ENCODE results near the gene MRPL54. TPM values are rescaled to one million over a fixed set of nuclear protein-coding genes. Genes with fewer than 3 reads are reported as not detected.

MRPL54 gene
- total and polyA plus RNA-seq, 2 donors (not counting 1 experiment from before 2014, with no cell fraction given), result 29.7 to 45.4 TPM

- DNase-seq (ENCODE audit: low read depth in 2 of 2), result no peak
- Histone ChIP-seq H3K4me1 (ENCODE audit: control insufficient read depth, extremely low read depth, insufficient read depth, low read length) (no peaks in the 10 kb centered on the region), H3K4me2 (ENCODE audit: extremely low read depth, insufficient read depth, low read length) (no peak overlapping the region), H3K9me3 (ENCODE audit: control insufficient read depth, insufficient read depth, low read depth, low read length) (no peaks in the 10 kb centered on the region), H3K79me2 (ENCODE audit: control insufficient read depth, insufficient read depth, low read length) (no peaks in the 10 kb centered on the region), H4K20me1 (ENCODE audit: control insufficient read depth, extremely low read depth, insufficient read depth, low read length) (no peaks in the 10 kb centered on the region), H2AFZ (ENCODE audit: low read length) (no peak overlapping the region), H3K27me3 (ENCODE audit: control insufficient read depth, insufficient read depth, low read length) (no peaks in the 10 kb centered on the region), H3K9ac (ENCODE audit: insufficient read depth, low read length) (no peak overlapping the region), H3K36me3 (ENCODE audit: control insufficient read depth, insufficient read depth, low read length) (no peaks in the 10 kb centered on the region), H3K27ac (ENCODE audit: insufficient read depth, low read length) (no peak overlapping the region), H3K4me3 (replicated peaks in 1 of 4; ENCODE audit: control extremely low read depth in 1 of 4, insufficient read depth in 1 of 4, low read depth in 3 of 4, low read length in 4 of 4) (no peak overlapping the region)
- no peak for TF ChIP-seq EZH2 (IDR thresholded peaks at IDR 0.05; ENCODE audit: low read length, missing control alignments)
- TF ChIP-seq CTCF (conservative IDR thresholded peaks at IDR 0.05 in 1 of 2, IDR thresholded peaks at IDR 0.05 in 1 of 2; ENCODE audit: low read depth in 1 of 2, low read length in 2 of 2), result no peak
These were observed 22.1 kb upstream of the MRPL54 start for GRCh38 chr19:3740431-3740830.

GRCh38 chr19:3743486-3743885 is 19.0 kb upstream of the MRPL54 start:
- no peak overlapping the region for H3K9ac ChIP-seq (ENCODE audit: insufficient read depth, low read length)
- H2AFZ ChIP-seq (ENCODE audit: low read length), result no peak overlapping the region
- no peaks in the 10 kb centered on the region for H3K4me1 ChIP-seq (ENCODE audit: control insufficient read depth, extremely low read depth, insufficient read depth, low read length)
- H3K36me3 ChIP-seq (ENCODE audit: control insufficient read depth, insufficient read depth, low read length), result no peaks in the 10 kb centered on the region
- H3K27ac ChIP-seq (ENCODE audit: insufficient read depth, low read length), result no peak overlapping the region
- H3K4me2 ChIP-seq (ENCODE audit: extremely low read depth, insufficient read depth, low read length), result no peak overlapping the region
- TF ChIP-seq CTCF (conservative IDR thresholded peaks at IDR 0.05 in 1 of 2, IDR thresholded peaks at IDR 0.05 in 1 of 2; ENCODE audit: low read depth in 1 of 2, low read length in 2 of 2) (no peak), EZH2 (IDR thresholded peaks at IDR 0.05; ENCODE audit: low read length, missing control alignments) (no peak)
- no peaks in the 10 kb centered on the region for H3K27me3 ChIP-seq (ENCODE audit: control insufficient read depth, insufficient read depth, low read length)
- no peaks in the 10 kb centered on the region for H4K20me1 ChIP-seq (ENCODE audit: control insufficient read depth, extremely low read depth, insufficient read depth, low read length)
- no peak for DNase-seq (ENCODE audit: low read depth in 2 of 2)
- no peaks in the 10 kb centered on the region for H3K79me2 ChIP-seq (ENCODE audit: control insufficient read depth, insufficient read depth, low read length)
- no peak overlapping the region for H3K4me3 ChIP-seq (replicated peaks in 1 of 4; ENCODE audit: control extremely low read depth in 1 of 4, insufficient read depth in 1 of 4, low read depth in 3 of 4, low read length in 4 of 4)
- no peaks in the 10 kb centered on the region for H3K9me3 ChIP-seq (ENCODE audit: control insufficient read depth, insufficient read depth, low read depth, low read length)

- TF ChIP-seq CTCF (conservative IDR thresholded peaks at IDR 0.05 in 1 of 2, IDR thresholded peaks at IDR 0.05 in 1 of 2; ENCODE audit: low read depth in 1 of 2, low read length in 2 of 2) (no peak), EZH2 (IDR thresholded peaks at IDR 0.05; ENCODE audit: low read length, missing control alignments) (no peak)
- Histone ChIP-seq H3K9me3 (ENCODE audit: control insufficient read depth, insufficient read depth, low read depth, low read length) (no peaks in the 10 kb centered on the region), H3K36me3 (ENCODE audit: control insufficient read depth, insufficient read depth, low read length) (peaks cover 1% of the 10 kb centered on the region), H3K4me1 (ENCODE audit: control insufficient read depth, extremely low read depth, insufficient read depth, low read length) (no peaks in the 10 kb centered on the region), H3K79me2 (ENCODE audit: control insufficient read depth, insufficient read depth, low read length) (no peaks in the 10 kb centered on the region), H3K27ac (ENCODE audit: insufficient read depth, low read length) (no peak overlapping the region), H3K27me3 (ENCODE audit: control insufficient read depth, insufficient read depth, low read length) (no peaks in the 10 kb centered on the region), H3K9ac (ENCODE audit: insufficient read depth, low read length) (no peak overlapping the region), H3K4me2 (ENCODE audit: extremely low read depth, insufficient read depth, low read length) (no peak overlapping the region), H4K20me1 (ENCODE audit: control insufficient read depth, extremely low read depth, insufficient read depth, low read length) (no peaks in the 10 kb centered on the region), H3K4me3 (replicated peaks in 1 of 4; ENCODE audit: control extremely low read depth in 1 of 4, insufficient read depth in 1 of 4, low read depth in 3 of 4, low read length in 4 of 4) (no peak overlapping the region), H2AFZ (ENCODE audit: low read length) (no peak overlapping the region)
- no peak for DNase-seq (ENCODE audit: low read depth in 2 of 2)
These were observed 17.0 kb upstream of the MRPL54 start for GRCh38 chr19:3745363-3746045.
